Neural cell (in vitro differentiated cells): ENCODE data around the gene KRT74. TPM values are rescaled to one million over a fixed set of nuclear protein-coding genes. Genes with fewer than 3 reads are reported as not detected.

ENCODE experiments used
- H2AFZ ChIP-seq: fragments of 200-600, 300-800 bp; sonication (generic), shearing (Covaris generic); 2 replicates; pipeline ENCODE4 v1.6.0; 2014; ENCODE audit warnings: low read depth, mild to moderate bottlenecking, antibody characterized with exemption, low read length, moderate library complexity
- H3F3A ChIP-seq: fragments of 200-600 bp; shearing (Covaris generic); 2 replicates; pipeline ENCODE4 v1.6.1; 2016; ENCODE audit warnings: mild to moderate bottlenecking, moderate library complexity, mixed read lengths, antibody characterized with exemption, low read length; ENCODE audit not compliant: insufficient read depth, poor library complexity, severe bottlenecking
- H3K27ac ChIP-seq: fragments of 200-600, 300-800 bp; sonication (generic), shearing (Covaris generic); 2 replicates; pipeline ENCODE4 v1.5.1; 2014; ENCODE audit warnings: mild to moderate bottlenecking, low read length, moderate library complexity
- H3K27me3 ChIP-seq: fragments of 300-800, 200-600 bp; sonication (generic), shearing (Covaris generic); 2 replicates; pipeline ENCODE4 v1.6.0; 2014; ENCODE audit warnings: mild to moderate bottlenecking, low read depth, low read length, moderate library complexity; ENCODE audit not compliant: insufficient read depth
- H3K36me3 ChIP-seq: fragments of 300-800, 200-600 bp; sonication (generic), shearing (Covaris generic); 2 replicates; pipeline ENCODE4 v1.5.1; 2014; ENCODE audit warnings: mild to moderate bottlenecking, antibody characterized with exemption, low read length, moderate library complexity; ENCODE audit not compliant: insufficient read depth
- H3K4me2 ChIP-seq: fragments of 300-800, 200-600 bp; sonication (generic), shearing (Covaris generic); 2 replicates; pipeline ENCODE4 v1.6.0; 2014; ENCODE audit warnings: mild to moderate bottlenecking, low read length
- H3K4me3 ChIP-seq: fragments of 300-800, 200-600 bp; sonication (generic), shearing (Covaris generic); 2 replicates; pipeline ENCODE4 v1.5.1; 2014; ENCODE audit warnings: mild to moderate bottlenecking, low read length, moderate library complexity
- H3K79me2 ChIP-seq: fragments of 200-600 bp; shearing (Covaris generic); replicated peaks from 2 replicates; pipeline ENCODE4 v1.6.0; 2014; ENCODE audit warnings: mild to moderate bottlenecking, low read length, moderate library complexity; ENCODE audit not compliant: insufficient read depth
- H3K9ac ChIP-seq: fragments of 300-800, 200-600 bp; sonication (generic), shearing (Covaris generic); 2 replicates; pipeline ENCODE4 v1.6.1; 2016; ENCODE audit warnings: mild to moderate bottlenecking, low read length, mixed read lengths
- H3K9me2 ChIP-seq: fragments of 200-600 bp; shearing (Covaris generic); 2 replicates; pipeline ENCODE4 v1.6.1; 2016; ENCODE audit warnings: mild to moderate bottlenecking, low read length, mixed read lengths; ENCODE audit not compliant: insufficient read depth
- H3K9me3 ChIP-seq: fragments of 200-600, 300-800 bp; sonication (generic), shearing (Covaris generic); 2 replicates; pipeline ENCODE4 v1.6.1; 2016; ENCODE audit warnings: mild to moderate bottlenecking, mixed run types, low read length, moderate library complexity, mixed read lengths
- H4K20me1 ChIP-seq: fragments of 200-600 bp; shearing (Covaris generic); 2 replicates; pipeline ENCODE4 v1.6.1; 2016; ENCODE audit warnings: mild to moderate bottlenecking, mixed run types; ENCODE audit not compliant: insufficient read depth
- EP300 ChIP-seq: fragments of 450-650 bp; conservative IDR thresholded peaks from 2 replicates; pipeline ENCODE4 v1.6.1; 2014; ENCODE audit warnings: antibody characterized with exemption, mild to moderate bottlenecking, moderate library complexity; ENCODE audit not compliant: poor library complexity, severe bottlenecking
- EZH2 ChIP-seq: fragments of 200-600, 300-800 bp; shearing (Covaris generic), sonication (generic); IDR thresholded peaks from 2 replicates; pipeline ENCODE4 v1.6.1; 2014; ENCODE audit warnings: antibody characterized with exemption, low read length, borderline replicate concordance, mild to moderate bottlenecking; ENCODE audit not compliant: insufficient read depth, poor library complexity, severe bottlenecking
- MXI1 ChIP-seq: fragments of 450-650 bp; conservative IDR thresholded peaks from 2 replicates; pipeline ENCODE4 v1.6.1; 2014; ENCODE audit warnings: antibody characterized with exemption, mild to moderate bottlenecking; ENCODE audit not compliant: poor library complexity, severe bottlenecking
- POLR2AphosphoS5 ChIP-seq: IDR thresholded peaks from 2 replicates; pipeline ENCODE4 v1.6.1; 2012
- RAD21 ChIP-seq: fragments of 450-650 bp; conservative IDR thresholded peaks from 2 replicates; pipeline ENCODE4 v1.6.1; 2014; ENCODE audit warnings: antibody characterized with exemption, mild to moderate bottlenecking, moderate library complexity
- SMC3 ChIP-seq: fragments of 450-650 bp; conservative IDR thresholded peaks from 2 replicates; pipeline ENCODE4 v1.6.1; 2014; ENCODE audit warnings: antibody characterized with exemption, mild to moderate bottlenecking, moderate library complexity; ENCODE audit not compliant: poor library complexity
- TAF1 ChIP-seq: IDR thresholded peaks from 2 replicates; pipeline ENCODE4 v1.6.1; 2012; ENCODE audit warnings: low read depth
- polyA plus RNA-seq: library from polyadenylated mRNA; depleted of rRNA; stranded (reverse); fragments of >200 nt; gene quantifications from 2 replicates; pipeline ENCODE4 v1.2.3, GENCODE V29; 2014
- TF ChIP-seq, protein P1 (sequence below): IDR thresholded peaks from 2 replicates; pipeline ENCODE4 v1.6.1; 2012; ENCODE audit warnings: borderline replicate concordance
- TF ChIP-seq, protein P2 (sequence below): fragments of 450-650 bp; IDR thresholded peaks from 2 replicates; pipeline ENCODE4 v1.5.1; 2014; ENCODE audit warnings: antibody characterized with exemption, mild to moderate bottlenecking, moderate library complexity; ENCODE audit not compliant: poor library complexity, severe bottlenecking

The KRT74 gene
- polyA plus RNA-seq, 1 donor from 2014 or later: not detected

DNA sequence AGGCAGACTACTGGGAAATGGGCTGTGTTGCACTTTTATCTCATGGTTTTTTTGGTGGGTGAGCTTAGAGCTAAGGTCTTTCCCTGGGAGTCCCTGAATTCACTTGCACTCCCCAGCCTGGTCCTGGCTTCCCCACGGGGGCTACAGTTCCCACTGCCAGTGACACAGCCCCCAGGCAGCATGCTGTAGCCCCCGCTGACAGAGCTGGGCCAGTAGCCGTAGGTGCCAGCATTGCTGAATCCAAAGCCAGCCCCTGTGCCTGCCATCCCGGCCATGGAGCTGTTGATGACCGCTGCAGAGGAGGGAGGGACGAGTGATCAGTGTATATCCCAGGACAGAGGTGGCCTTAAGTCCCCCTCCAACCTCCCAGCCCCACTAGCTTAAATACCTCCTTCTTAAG is 34.5 kb upstream of the KRT74 start:
- H3K4me3 ChIP-seq: no peak overlapping the region
- no peak overlapping the region for H3K4me2 ChIP-seq
- H3K9me3 ChIP-seq: no peaks in the 10 kb centered on the region
- no peak overlapping the region for H2AFZ ChIP-seq
- H3K36me3 ChIP-seq: no peaks in the 10 kb centered on the region
- H4K20me1 ChIP-seq: no peaks in the 10 kb centered on the region
- no peaks in the 10 kb centered on the region for H3F3A ChIP-seq
- no peaks in the 10 kb centered on the region for H3K27me3 ChIP-seq
- no peaks in the 10 kb centered on the region for H3K79me2 ChIP-seq
- no peaks in the 10 kb centered on the region for H3K9me2 ChIP-seq
- TF ChIP-seq EP300: no peak
- no peak overlapping the region for H3K9ac ChIP-seq
- no peak overlapping the region for H3K27ac ChIP-seq

DNA sequence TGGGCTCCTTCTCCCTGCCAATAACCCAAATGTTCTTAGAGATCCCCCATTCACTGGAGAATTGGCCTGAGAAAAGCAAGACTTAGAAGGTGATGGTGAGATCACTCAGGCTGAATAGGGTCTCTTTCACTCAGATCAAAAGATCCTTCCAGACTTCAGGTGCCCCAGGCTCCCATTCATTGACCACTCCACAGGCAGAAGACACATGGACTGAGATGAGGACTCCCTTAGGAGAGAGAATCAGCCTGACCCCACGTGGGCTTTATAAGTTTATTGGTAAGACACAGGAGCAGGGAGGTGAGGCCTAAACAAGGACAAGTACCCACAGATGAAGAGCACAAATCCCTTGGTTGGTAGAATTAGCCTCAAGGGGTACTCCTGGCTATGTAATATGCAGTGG is 33.7 kb upstream of the KRT74 start:
- TF ChIP-seq RAD21 (no peak), EP300 (no peak), EZH2 (no peak), SMC3 (no peak), POLR2AphosphoS5 (no peak), MXI1 (no peak), TAF1 (no peak)
- TF ChIP-seq, protein P1, sequence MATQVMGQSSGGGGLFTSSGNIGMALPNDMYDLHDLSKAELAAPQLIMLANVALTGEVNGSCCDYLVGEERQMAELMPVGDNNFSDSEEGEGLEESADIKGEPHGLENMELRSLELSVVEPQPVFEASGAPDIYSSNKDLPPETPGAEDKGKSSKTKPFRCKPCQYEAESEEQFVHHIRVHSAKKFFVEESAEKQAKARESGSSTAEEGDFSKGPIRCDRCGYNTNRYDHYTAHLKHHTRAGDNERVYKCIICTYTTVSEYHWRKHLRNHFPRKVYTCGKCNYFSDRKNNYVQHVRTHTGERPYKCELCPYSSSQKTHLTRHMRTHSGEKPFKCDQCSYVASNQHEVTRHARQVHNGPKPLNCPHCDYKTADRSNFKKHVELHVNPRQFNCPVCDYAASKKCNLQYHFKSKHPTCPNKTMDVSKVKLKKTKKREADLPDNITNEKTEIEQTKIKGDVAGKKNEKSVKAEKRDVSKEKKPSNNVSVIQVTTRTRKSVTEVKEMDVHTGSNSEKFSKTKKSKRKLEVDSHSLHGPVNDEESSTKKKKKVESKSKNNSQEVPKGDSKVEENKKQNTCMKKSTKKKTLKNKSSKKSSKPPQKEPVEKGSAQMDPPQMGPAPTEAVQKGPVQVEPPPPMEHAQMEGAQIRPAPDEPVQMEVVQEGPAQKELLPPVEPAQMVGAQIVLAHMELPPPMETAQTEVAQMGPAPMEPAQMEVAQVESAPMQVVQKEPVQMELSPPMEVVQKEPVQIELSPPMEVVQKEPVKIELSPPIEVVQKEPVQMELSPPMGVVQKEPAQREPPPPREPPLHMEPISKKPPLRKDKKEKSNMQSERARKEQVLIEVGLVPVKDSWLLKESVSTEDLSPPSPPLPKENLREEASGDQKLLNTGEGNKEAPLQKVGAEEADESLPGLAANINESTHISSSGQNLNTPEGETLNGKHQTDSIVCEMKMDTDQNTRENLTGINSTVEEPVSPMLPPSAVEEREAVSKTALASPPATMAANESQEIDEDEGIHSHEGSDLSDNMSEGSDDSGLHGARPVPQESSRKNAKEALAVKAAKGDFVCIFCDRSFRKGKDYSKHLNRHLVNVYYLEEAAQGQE: no peak
- TF ChIP-seq, protein P2, sequence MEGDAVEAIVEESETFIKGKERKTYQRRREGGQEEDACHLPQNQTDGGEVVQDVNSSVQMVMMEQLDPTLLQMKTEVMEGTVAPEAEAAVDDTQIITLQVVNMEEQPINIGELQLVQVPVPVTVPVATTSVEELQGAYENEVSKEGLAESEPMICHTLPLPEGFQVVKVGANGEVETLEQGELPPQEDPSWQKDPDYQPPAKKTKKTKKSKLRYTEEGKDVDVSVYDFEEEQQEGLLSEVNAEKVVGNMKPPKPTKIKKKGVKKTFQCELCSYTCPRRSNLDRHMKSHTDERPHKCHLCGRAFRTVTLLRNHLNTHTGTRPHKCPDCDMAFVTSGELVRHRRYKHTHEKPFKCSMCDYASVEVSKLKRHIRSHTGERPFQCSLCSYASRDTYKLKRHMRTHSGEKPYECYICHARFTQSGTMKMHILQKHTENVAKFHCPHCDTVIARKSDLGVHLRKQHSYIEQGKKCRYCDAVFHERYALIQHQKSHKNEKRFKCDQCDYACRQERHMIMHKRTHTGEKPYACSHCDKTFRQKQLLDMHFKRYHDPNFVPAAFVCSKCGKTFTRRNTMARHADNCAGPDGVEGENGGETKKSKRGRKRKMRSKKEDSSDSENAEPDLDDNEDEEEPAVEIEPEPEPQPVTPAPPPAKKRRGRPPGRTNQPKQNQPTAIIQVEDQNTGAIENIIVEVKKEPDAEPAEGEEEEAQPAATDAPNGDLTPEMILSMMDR: no peak
- Histone ChIP-seq H4K20me1 (no peaks in the 10 kb centered on the region), H3K4me3 (no peak overlapping the region), H3K27ac (no peak overlapping the region), H2AFZ (no peak overlapping the region), H3K9me3 (no peaks in the 10 kb centered on the region), H3F3A (no peaks in the 10 kb centered on the region), H3K9me2 (no peaks in the 10 kb centered on the region), H3K4me2 (no peak overlapping the region), H3K79me2 (no peaks in the 10 kb centered on the region), H3K27me3 (no peaks in the 10 kb centered on the region), H3K9ac (no peak overlapping the region), H3K36me3 (no peaks in the 10 kb centered on the region)

DNA sequence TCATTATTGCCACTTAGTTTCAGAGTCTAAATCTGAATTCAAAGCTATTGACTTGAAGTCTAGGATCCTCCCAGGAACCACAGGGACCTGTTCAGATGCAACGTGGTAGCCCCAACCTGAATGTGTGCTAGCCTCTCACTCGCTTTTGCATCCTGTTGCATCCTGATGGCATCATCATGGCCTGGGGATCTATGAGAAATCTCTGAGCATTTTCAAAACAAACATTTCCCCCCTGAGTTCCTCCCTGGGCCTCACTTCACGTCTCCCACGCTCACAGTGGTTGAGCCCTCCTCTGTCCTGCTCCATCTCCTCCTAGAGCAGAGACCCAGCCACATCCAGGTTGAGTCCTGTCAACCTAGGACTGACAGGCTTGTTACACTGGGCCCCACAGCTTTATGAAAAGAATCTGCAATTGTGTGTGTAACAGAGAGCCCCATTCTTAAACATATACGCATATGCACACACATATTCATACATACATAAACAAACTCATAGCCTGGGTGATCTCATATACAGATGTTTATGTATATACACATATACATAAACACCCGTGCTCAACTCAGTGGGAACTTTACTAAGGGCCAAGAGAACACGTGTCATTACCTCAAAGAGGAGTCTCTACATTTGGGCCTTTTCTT is 33.1 kb upstream of the KRT74 start:
- Histone ChIP-seq H3K4me3 (no peak overlapping the region), H4K20me1 (no peaks in the 10 kb centered on the region), H3F3A (no peaks in the 10 kb centered on the region), H3K9ac (no peak overlapping the region), H3K79me2 (no peaks in the 10 kb centered on the region), H3K27ac (no peak overlapping the region), H2AFZ (no peak overlapping the region), H3K9me3 (no peaks in the 10 kb centered on the region), H3K9me2 (no peaks in the 10 kb centered on the region), H3K27me3 (no peaks in the 10 kb centered on the region), H3K36me3 (no peaks in the 10 kb centered on the region), H3K4me2 (no peak overlapping the region)
- TF ChIP-seq EP300 (no peak), POLR2AphosphoS5 (no peak), TAF1 (no peak), SMC3 (no peak), EZH2 (no peak), RAD21 (no peak), MXI1 (no peak)
- TF ChIP-seq, protein P2: no peak
- TF ChIP-seq, protein P1: no peak
